ENCODE measurements around the gene PTPRD.

Gene PTPRD

GRCh38 chr9:8412327-8412726, 2200.5 kb downstream of the PTPRD start:
- DNase-seq (ENCODE audit: low read depth, low spot score) = no peak
- CTCF ChIA-PET = no interaction called here
- no peak for TF ChIP-seq CTCF (IDR thresholded peaks at IDR 0.05; ENCODE audit: insufficient read depth, low read length, missing control alignments)
- POLR2A ChIA-PET = no interaction called here
- no peak overlapping the region for H3K4me3 ChIP-seq (ENCODE audit: low read depth, low read length)

- TF ChIP-seq CTCF (IDR thresholded peaks at IDR 0.05; ENCODE audit: insufficient read depth, low read length, missing control alignments) = no peak
- ChIA-PET POLR2A (no interaction called here), CTCF (no interaction called here)
- no peak overlapping the region for H3K4me3 ChIP-seq (ENCODE audit: low read depth, low read length)
- DNase-seq (ENCODE audit: low read depth, low spot score) = no peak
Observed at GRCh38 chr9:8408575-8409190, 2204.1 kb downstream of the PTPRD start.

DNA sequence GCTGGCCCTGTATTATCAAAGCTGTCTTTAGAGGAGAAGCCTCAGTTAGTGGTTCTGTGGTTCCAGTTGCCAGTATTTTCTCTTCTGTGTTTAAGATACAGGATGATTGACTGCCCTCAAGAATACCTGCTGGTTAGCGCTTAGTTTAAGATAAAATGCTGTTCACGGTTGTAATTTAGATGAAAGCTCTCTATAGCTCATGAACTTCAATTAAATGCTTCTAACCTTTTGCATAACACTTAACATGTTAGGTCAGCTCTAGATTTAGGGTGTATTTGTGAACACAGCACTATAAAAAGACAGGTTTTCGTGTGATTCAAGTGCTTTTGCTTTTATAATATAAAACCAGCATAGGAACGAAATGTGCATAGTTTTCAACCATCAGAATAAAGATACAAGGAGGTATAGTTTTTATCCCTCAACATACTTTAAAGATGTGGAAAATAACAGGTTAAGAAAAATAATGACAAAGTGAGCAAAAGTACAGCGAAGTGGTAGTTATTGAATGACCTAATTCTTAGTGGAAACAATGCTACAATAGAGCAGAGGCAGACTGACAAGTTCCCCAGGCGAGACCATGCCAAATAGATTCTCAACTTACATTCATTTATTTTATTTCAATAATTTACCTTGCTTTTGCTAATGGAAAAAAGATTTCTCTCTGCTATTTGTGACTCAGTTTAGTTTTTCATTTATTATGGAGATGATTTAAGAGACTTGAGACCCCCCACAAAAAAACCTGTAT, 2210.7 kb downstream of the PTPRD start:
- POLR2A ChIA-PET = no interaction called here
- H3K4me3 ChIP-seq (ENCODE audit: low read depth, low read length) = no peak overlapping the region
- CTCF ChIA-PET = no interaction called here
- no peak for DNase-seq (ENCODE audit: low read depth, low spot score)
- no peak for TF ChIP-seq CTCF (IDR thresholded peaks at IDR 0.05; ENCODE audit: insufficient read depth, low read length, missing control alignments)

GRCh38 chr9:8400378-8400777, 2212.4 kb downstream of the PTPRD start:
- CTCF ChIA-PET = no interaction called here
- no peak for TF ChIP-seq CTCF (IDR thresholded peaks at IDR 0.05; ENCODE audit: insufficient read depth, low read length, missing control alignments)
- no peak for DNase-seq (ENCODE audit: low read depth, low spot score)
- POLR2A ChIA-PET = no interaction called here
- no peak overlapping the region for H3K4me3 ChIP-seq (ENCODE audit: low read depth, low read length)

DNA sequence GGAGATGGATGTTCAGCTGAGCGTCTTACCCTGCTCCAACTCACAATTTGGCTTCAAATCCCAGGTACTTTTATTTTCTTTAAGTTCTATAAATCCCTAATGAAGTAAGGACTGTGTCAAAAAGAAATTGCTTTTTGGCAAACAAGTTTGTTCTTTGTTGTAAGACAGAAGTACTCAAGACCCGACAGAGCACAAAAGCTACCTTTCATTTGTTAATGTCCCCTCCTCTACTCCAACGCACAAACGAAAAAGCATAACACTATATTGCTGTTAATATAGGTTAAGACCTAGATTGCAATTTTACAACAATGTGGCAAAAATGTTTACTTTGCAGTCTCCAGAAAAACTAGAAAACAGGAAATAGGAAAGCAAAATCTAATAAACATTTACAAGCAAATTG, 2217.8 kb downstream of the PTPRD start:
- CTCF ChIA-PET = no interaction called here
- no peak overlapping the region for H3K4me3 ChIP-seq (ENCODE audit: low read depth, low read length)
- TF ChIP-seq CTCF (IDR thresholded peaks at IDR 0.05; ENCODE audit: insufficient read depth, low read length, missing control alignments) = no peak
- POLR2A ChIA-PET = no interaction called here
- no peak for DNase-seq (ENCODE audit: low read depth, low spot score)

- DNase-seq (ENCODE audit: low read depth, low spot score) = no peak
- TF ChIP-seq CTCF (IDR thresholded peaks at IDR 0.05; ENCODE audit: insufficient read depth, low read length, missing control alignments) = no peak
- ChIA-PET CTCF (no interaction called here), POLR2A (no interaction called here)
- no peak overlapping the region for H3K4me3 ChIP-seq (ENCODE audit: low read depth, low read length)
Observed at GRCh38 chr9:8394341-8394740, 2218.5 kb downstream of the PTPRD start.

All from AG04449 (cell line).